ENCODE measurements around the gene TTYH3. TPM values are rescaled to one million over a fixed set of nuclear protein-coding genes. Genes with fewer than 3 reads are reported as not detected.
"Not testable (repeated sequence)": the region's sequence is repeated elsewhere in the genome, so short reads cannot be mapped to it uniquely, and the experiment has no call there.

The TTYH3 gene
- total RNA-seq, 1 experiment from 2014 or later: 50.2 TPM

DNA sequence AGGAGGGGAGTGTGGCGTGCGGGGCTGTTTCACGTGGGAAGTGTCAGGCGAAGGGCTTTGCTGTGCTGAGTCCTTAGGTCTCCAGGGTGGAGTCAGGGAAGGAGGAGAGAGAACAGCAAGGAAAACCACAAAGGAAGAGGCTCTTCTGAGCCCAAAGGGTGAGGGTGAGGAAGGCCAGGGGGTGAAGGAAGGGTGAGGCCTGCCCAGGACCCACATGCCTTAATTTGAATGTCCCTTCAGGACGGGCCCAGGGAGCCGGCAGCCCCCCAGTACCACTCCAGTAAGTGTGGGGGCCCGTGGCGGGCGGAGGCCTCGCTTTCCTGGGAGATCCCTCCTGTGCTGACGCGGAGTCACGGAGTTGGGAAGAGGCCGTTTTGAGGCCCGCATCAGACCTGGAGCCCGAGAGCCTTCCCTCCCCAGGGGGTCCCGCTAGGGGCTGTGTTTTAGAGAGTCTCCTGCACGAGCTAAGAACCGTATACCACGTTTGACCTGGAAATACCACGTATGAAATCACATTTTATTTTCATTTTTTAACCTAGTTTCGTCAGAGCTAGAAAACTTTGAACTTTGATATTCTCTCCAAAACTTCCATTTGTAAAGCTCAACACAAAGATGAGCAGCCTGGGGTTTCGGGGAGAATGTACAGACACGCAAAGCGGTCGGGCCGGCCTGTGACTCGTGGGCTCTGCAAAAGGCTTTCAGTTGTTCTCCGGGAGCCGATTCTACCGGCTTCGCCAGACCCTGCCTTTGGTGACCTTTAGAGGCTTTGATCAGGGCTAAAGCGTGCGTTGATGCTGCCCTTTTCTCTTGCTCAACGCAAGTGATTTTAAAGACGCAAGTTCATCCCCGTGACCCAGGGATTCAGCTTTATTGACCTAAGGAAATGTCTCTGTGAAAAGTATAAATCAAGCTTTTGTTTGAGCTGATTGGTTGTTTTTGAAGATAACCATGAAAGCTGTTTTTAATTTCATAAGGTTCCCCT is 23.6 kb upstream of the TTYH3 start:
- Histone ChIP-seq H3K27me3 (ENCODE audit: control insufficient read depth, insufficient read depth, low read length) (no peaks in the 10 kb centered on the region), H3K36me3 (replicated peaks; ENCODE audit: control insufficient read depth, insufficient read depth, low read length) (no peaks in the 10 kb centered on the region), H3K4me3 (ENCODE audit: insufficient read depth, low read depth, low read length) (no peak overlapping the region)
- DNase-seq: peak; percentile 76

DNA sequence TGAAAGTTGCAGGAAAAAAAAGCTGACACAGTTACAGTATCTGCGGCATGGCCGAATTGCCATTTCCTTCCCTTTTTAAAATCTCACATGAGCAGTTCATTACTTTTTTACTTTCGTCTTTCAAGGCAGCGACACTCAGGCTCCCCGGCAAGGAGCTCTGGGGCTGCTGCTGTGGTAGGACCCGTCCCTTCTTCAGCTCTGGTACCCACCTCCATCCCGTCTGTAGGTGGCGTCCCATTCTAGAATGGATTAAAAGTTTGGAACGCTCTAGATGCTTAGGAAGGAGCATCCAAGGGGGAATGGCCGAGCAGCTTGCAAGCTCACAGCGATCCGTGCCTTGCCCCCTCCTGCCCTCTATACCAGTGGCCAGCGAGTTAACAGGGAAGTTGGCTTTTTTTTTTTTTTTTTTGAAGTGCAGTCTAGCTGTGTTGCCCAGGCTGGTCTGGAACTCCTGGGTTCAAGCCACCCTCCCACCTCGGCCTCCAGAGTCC is 22.8 kb upstream of the TTYH3 start:
- peak; percentile 91 for DNase-seq
- no peak overlapping the region for H3K4me3 ChIP-seq (ENCODE audit: insufficient read depth, low read depth, low read length)
- no peaks in the 10 kb centered on the region for H3K36me3 ChIP-seq (replicated peaks; ENCODE audit: control insufficient read depth, insufficient read depth, low read length)
- no peaks in the 10 kb centered on the region for H3K27me3 ChIP-seq (ENCODE audit: control insufficient read depth, insufficient read depth, low read length)

DNA sequence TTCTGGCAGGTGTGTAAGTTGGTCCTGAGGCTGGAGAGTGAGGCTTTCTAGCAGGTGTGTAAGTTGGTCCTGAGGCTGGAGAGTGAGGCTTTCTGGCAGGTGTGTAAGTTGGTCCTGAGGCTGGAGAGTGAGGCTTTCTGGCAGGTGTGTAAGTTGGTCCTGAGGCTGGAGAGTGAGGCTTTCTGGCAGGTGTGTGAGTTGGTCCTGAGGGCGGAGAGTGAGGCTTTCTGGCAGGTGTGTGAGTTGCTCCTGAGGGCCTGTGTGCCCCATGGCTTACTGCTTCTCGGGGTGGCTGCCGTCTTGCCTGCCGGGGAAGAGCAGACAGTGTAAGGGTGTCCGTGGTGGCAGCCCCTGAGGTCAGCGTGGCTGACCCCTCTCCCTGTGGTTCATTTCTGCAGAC is 22.1 kb upstream of the TTYH3 start:
- not testable (repeated sequence) for DNase-seq; H3K36me3 ChIP-seq (replicated peaks; ENCODE audit: control insufficient read depth, insufficient read depth, low read length); H3K27me3 ChIP-seq (ENCODE audit: control insufficient read depth, insufficient read depth, low read length); H3K4me3 ChIP-seq (ENCODE audit: insufficient read depth, low read depth, low read length)

DNA sequence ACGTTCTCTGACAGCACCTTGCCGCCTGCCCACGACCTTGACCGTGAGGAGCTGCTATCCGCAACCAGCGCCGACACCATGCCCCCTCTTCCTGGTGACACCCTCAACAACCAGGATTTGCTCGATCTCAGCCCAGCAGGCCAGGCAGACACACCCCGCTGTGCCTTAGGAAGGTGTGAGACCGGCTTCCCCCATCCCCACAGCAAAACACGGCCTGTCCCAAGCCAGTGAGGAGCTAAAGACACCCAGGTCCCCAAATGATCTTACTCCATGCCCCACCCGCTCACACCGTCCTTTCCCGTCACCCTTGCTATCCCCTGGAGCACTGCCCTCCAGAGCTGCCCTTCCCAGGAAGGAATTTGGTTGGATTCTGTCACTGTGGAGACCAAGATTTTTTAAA is 21.3 kb upstream of the TTYH3 start:
- H3K27me3 ChIP-seq (ENCODE audit: control insufficient read depth, insufficient read depth, low read length): no peaks in the 10 kb centered on the region
- H3K4me3 ChIP-seq (ENCODE audit: insufficient read depth, low read depth, low read length): no peak overlapping the region
- H3K36me3 ChIP-seq (replicated peaks; ENCODE audit: control insufficient read depth, insufficient read depth, low read length): no peaks in the 10 kb centered on the region
- DNase-seq: no peak

DNA sequence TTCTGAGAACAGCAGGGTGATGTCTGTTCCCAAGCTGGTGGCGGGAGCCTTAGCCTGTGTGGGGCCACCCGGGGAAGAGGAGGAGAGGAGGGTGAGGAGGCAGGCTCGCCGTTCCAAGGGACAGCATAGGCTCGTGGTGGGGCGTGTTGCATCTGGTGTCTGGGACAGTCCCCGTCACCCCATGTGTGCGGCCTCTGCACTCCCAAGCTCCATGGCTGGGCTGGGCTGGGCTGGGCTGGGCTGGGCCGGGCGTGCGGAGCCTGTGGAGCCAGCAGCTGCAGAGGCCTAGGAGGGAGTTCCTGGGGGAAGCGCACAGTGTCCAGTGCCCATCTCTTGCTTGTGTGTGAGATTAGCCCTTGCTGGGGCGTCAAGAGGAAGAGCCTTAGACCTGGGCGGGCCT is 20.9 kb upstream of the TTYH3 start:
- DNase-seq: peak; percentile 60
- Histone ChIP-seq H3K36me3 (replicated peaks; ENCODE audit: control insufficient read depth, insufficient read depth, low read length) (no peaks in the 10 kb centered on the region), H3K4me3 (ENCODE audit: insufficient read depth, low read depth, low read length) (no peak overlapping the region), H3K27me3 (ENCODE audit: control insufficient read depth, insufficient read depth, low read length) (no peaks in the 10 kb centered on the region)

DNA sequence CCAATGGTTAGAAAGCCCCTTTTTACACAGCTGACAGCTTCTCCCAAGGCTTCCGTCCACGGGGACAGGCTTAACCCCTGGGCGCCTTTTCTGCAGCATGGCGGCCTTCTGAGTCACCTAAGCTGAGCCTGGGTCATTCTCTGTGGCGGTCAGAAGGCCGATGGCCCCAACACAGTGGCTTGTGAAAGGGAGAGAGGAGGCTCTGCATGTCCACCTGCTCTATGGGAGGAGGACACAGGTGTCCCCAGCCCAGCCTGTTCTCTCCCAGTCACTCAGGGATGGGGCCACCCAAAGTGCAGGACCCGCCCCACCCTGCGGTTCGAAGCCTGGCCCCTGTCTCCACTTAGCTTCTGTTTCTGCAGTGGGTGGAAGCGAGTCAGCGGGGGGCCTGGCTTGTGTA is 20.4 kb upstream of the TTYH3 start:
- no peak for DNase-seq
- no peak overlapping the region for H3K4me3 ChIP-seq (ENCODE audit: insufficient read depth, low read depth, low read length)
- H3K36me3 ChIP-seq (replicated peaks; ENCODE audit: control insufficient read depth, insufficient read depth, low read length): no peaks in the 10 kb centered on the region
- no peaks in the 10 kb centered on the region for H3K27me3 ChIP-seq (ENCODE audit: control insufficient read depth, insufficient read depth, low read length)

DNA sequence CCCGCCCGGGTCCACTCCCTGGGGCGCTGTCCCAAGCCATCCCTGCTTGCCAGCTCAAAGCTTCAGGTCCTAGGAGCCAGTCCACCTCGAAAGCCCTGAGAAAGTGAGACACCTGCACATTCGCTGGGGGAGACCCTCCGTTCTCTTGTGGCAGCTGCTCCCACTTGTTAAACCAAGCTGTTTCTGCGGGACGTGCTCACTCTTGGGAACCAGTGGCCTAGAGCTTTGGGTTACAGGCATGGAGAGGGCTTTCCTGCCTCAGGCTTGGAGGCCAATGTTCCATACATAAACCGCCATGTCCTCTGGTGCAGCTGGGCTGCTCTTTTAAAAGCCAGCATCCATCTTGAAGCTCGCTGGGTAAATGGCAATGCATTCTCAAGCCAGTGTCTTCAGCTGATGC is 19.9 kb upstream of the TTYH3 start:
- H3K36me3 ChIP-seq (replicated peaks; ENCODE audit: control insufficient read depth, insufficient read depth, low read length): no peaks in the 10 kb centered on the region
- no peaks in the 10 kb centered on the region for H3K27me3 ChIP-seq (ENCODE audit: control insufficient read depth, insufficient read depth, low read length)
- H3K4me3 ChIP-seq (ENCODE audit: insufficient read depth, low read depth, low read length): no peak overlapping the region
- DNase-seq: no peak

DNA sequence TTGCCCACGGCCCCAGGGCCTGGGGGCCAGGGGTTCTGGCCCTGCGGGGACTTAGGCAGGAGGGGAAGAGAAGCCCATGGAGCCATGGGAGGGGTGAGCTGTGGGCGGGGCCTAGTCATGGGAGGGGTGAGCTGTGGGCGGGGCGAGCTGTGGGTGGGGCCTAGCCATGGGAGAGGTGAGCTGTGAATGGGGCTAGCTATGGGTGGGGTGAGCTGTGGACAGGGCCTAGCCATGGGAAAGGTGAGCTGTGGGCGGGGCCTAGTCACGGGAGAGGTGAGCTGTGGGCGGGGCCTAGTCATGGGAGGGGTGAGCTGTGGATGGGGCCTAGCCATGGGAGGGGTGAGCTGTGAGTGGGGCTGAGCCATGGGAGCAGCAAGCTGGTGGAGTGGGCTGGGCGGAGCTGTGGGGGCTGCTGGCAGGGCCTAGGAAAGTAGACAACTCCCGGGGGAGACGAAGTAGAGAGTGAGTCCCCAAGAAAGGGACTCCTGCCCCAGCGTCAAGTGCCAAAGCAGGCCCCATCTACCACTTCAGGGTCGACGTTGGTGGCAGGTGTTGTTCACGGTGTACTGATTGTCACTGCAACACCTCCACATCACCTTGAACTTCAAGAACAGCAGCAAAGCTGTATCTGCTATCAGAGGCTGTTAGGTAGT is 19.2 kb upstream of the TTYH3 start:
- Histone ChIP-seq H3K27me3 (ENCODE audit: control insufficient read depth, insufficient read depth, low read length) (no peaks in the 10 kb centered on the region), H3K4me3 (ENCODE audit: insufficient read depth, low read depth, low read length) (no peak overlapping the region), H3K36me3 (replicated peaks; ENCODE audit: control insufficient read depth, insufficient read depth, low read length) (no peaks in the 10 kb centered on the region)
- DNase-seq: peak; percentile 96

DNA sequence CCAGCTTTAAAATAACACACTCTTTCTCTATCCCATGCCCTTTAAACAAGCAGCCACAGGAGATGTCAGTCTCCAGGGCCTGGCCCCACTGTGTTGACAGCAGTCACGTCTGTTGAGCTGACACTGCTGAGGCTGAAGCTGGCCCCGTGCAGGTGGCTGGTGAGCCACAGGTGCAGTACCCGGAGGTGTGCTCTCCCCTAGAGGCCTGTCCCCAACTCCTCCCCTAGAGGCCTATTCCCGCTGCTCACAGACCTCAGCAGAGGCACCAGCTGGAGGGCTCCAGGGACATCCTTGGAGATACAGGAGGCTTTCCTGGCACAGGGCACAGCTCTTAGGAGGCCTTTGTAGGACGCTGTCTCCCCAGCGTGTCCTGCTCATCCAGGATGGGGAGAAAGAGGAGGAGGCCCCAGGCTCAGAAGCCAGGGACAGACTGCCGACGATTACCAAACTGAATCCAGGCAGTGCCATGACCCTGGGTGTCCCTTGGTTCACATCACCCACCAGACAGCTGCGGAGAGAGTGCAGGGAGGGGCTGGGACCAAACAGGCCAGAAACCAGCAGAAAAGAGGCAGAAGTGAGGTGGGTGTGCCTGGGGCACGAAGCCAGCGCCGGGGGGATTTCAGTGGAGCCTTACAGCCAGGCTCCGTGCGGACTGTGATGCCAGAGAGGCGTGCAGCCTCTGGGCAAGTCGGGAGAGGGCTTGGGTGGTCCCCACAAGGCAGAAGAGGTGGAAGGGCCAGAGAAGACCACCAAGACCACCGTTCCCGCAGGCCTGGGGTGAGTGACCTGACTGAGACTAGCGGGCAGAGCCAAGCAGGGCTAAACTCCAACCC is 18.5 kb upstream of the TTYH3 start:
- H3K27me3 ChIP-seq (ENCODE audit: control insufficient read depth, insufficient read depth, low read length): no peaks in the 10 kb centered on the region
- no peak overlapping the region for H3K4me3 ChIP-seq (ENCODE audit: insufficient read depth, low read depth, low read length)
- DNase-seq: peak; percentile 80
- no peaks in the 10 kb centered on the region for H3K36me3 ChIP-seq (replicated peaks; ENCODE audit: control insufficient read depth, insufficient read depth, low read length)

DNA sequence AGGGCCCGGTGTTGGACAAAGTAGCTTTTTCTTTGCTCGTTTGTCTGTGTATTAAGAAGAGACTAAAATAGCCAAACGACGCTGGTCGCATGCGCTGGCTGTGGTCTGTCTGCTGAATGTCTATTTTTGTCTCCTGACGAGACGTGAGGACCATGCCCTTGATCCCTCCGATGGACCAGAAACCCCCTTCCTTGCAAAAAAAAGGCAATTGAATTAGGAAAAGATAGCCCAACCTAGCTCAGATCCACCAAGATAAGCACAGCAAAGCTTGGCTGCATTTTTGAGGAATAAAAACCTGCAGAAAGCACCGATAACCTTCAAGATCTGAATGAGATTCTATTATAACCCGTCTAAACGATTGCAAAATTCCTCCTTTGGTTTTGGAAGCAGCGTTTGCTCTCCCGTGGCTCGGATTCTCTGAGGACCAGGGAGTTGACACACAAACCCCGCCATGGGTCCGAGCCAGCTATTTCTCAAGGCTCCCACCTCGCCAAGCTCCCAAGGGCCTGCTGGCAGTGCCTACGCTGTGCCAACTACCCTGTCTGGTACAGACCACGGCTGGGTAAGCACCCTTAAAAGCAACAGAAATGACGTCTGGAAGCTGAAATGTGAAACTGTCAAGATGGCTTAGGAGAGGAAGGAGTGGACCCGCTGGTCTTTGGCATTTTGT is 17.7 kb upstream of the TTYH3 start:
- DNase-seq: no peak
- H3K27me3 ChIP-seq (ENCODE audit: control insufficient read depth, insufficient read depth, low read length): no peaks in the 10 kb centered on the region
- H3K4me3 ChIP-seq (ENCODE audit: insufficient read depth, low read depth, low read length): no peak overlapping the region
- H3K36me3 ChIP-seq (replicated peaks; ENCODE audit: control insufficient read depth, insufficient read depth, low read length): no peaks in the 10 kb centered on the region

DNA sequence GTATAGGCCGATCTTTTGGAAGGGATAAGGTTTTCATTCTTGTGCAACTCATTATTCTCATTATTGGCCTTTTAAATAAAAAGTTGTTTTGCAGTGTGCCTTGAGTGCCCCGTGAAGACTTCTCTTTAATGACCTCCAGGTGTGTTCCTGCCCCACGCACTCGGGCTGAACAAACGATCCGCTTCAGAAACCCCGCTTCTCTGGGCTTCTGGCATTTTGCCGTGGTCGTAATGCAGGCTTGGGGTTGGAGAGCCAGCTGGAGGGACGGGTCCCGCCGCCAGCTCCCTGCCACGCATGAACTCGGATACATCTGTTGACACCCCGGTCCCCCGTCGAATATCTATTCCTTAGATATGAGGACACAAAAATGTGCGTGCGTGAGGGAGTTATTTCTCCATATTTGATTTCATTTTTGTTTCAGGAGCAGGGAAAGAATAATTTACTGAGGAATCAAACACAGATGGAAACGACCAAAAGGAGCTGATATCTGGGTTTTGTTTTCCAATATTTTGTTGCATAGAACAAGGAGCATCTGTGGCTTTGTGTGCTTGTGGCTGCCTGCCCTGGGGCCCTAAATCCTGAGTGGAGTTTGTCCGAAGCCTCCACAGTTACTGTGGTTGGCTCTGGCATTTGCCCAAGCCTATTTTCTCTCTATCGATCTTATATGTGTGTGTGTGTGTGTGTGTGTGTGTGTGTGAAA is 17.0 kb upstream of the TTYH3 start:
- Histone ChIP-seq H3K36me3 (replicated peaks; ENCODE audit: control insufficient read depth, insufficient read depth, low read length) (no peaks in the 10 kb centered on the region), H3K27me3 (ENCODE audit: control insufficient read depth, insufficient read depth, low read length) (no peaks in the 10 kb centered on the region), H3K4me3 (ENCODE audit: insufficient read depth, low read depth, low read length) (no peak overlapping the region)
- no peak for DNase-seq

DNA sequence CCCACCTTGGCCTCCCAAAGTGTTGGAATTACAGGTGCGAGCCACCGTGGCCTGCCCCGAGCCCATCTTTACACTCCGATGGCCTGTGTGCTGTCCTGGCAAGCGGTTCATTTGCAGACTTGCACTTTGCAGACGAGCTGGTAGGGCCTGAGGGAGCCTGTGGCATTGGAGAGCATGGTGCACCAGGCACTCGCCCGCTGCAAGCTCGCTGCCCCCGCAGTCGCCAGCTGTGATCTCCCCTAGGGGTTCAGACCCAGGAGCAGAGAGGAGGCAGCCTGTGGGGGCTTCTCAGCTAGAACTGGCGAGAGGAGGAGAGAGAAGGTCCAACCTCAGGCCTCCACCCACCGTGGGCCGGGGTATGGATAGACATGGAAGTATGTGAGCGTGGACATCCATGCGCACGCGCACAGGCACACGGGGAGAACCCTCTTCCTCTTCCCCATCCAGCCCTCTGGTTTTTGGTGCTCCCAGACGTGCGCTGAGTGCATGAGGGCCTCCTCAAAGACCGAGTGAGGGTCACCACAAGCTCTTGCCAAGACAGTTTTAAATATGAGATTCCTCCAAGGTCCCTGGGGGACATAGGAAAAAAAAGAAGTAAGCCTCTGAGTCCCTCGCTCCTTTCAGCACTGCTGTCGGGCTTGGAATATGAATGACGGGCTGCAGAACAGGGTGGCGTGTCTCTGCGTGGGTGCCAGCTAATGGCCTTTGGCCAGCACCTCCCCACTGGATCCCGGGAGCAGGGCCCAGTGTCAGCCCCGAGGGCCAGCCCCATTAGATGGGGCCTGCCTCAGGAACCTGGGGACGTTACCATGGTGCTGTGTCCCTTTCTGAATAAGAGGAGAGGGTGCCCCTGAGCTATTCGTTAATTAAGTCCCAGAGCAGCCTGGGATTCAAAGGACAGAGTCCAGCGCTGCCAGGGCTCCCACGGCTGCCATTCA is 15.1 kb upstream of the TTYH3 start:
- no peaks in the 10 kb centered on the region for H3K27me3 ChIP-seq (ENCODE audit: control insufficient read depth, insufficient read depth, low read length)
- H3K36me3 ChIP-seq (replicated peaks; ENCODE audit: control insufficient read depth, insufficient read depth, low read length): no peaks in the 10 kb centered on the region
- DNase-seq: peak; percentile 69
- no peak overlapping the region for H3K4me3 ChIP-seq (ENCODE audit: insufficient read depth, low read depth, low read length)

Data from H7 (cell line).